Measurements from ENCODE around the gene RNF207. TPM values are rescaled to one million over a fixed set of nuclear protein-coding genes. Genes with fewer than 3 reads are reported as not detected.

Gene RNF207
- total and polyA plus RNA-seq, 10 of the 15 experiments (the other 5 are each of a cell fraction or from before 2014, with no cell fraction given), result 1.7 to 36.4 (median 13.1) TPM

DNA sequence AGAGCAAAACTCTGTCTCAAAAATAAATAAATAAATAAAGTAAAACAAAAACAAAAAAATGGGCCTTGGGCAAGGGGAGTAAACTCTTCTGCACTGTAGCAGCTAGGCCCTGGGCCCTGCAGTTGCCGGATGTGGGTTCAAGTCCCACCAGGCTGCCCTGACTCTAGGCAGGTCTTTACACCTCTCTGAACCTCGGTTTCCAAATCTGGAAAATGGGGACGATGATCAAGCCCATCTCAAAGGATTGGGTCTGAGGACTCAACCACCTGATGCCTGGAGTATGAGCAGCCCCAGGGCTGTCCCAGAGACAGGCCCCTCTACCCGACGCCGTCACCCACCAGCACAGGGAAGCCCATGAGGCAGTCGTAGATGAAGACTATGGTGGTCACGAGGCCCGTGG is 47.5 kb downstream of the RNF207 start (continued):
- no peak for TF ChIP-seq NFYA (IDR thresholded peaks at IDR 0.05; ENCODE audit: borderline replicate concordance, low read depth, low read length)

DNA sequence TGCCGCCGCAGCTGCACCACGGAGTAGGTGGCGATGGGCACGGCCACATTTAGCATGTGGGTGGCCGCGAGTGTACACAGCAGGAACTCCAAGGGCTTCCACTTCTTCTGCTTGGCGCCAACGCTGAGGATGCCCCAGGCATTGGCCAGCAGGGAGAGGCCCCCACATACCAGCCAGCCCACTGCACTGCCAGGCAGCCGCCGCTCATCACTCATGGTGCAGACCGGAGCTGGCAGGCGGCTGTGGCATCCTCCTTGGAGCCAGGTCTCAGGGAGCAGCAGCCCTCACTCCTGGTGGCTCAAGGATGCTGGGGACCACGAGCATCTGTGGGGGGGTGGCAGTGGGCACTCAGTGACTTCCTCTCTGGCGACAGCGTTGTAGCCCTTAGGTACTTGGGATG is 48.8 kb downstream of the RNF207 start:
- FAIRE-seq, result no peak
- no peak for TF ChIP-seq HSF1 (IDR thresholded peaks at IDR 0.05; ENCODE audit: low read depth, low read length)
- no peak for TF ChIP-seq ZNF217 (IDR thresholded peaks at IDR 0.05)
- TF ChIP-seq RELB (IDR thresholded peaks at IDR 0.05; ENCODE audit: low read depth), result no peak
- TF ChIP-seq ZNF24 (IDR thresholded peaks at IDR 0.05), result no peak
- TF ChIP-seq RUNX3 (IDR thresholded peaks at IDR 0.05; ENCODE audit: low read length), result no peak
- TF ChIP-seq DPF2 (IDR thresholded peaks at IDR 0.05), result no peak
- TF ChIP-seq E2F8 (IDR thresholded peaks at IDR 0.05; ENCODE audit: low read depth, partially characterized antibody), result no peak
- TF ChIP-seq MEF2B (IDR thresholded peaks at IDR 0.05; ENCODE audit: partially characterized antibody, poor library complexity, severe bottlenecking), result no peak
- no peak for TF ChIP-seq GATAD2B (conservative IDR thresholded peaks at IDR 0.05; ENCODE audit: low read depth)
- TF ChIP-seq HCFC1 (IDR thresholded peaks at IDR 0.05; ENCODE audit: low read length), result no peak
- TF ChIP-seq TCF12 (IDR thresholded peaks at IDR 0.05; ENCODE audit: low read depth, low read length), result no peak
- Histone ChIP-seq H3K9me3 (replicated peaks; ENCODE audit: control insufficient read depth, insufficient read depth, low read length) (no peaks in the 10 kb centered on the region), H3K4me2 (ENCODE audit: control insufficient read depth, insufficient read depth) (no peak overlapping the region), H3K36me3 (ENCODE audit: control insufficient read depth in 2 of 2, insufficient read depth in 2 of 2, low read length in 1 of 2) (no peaks in the 10 kb centered on the region), H3K4me1 (ENCODE audit: control insufficient read depth, insufficient read depth, low read length) (peaks cover 2% of the 10 kb centered on the region; the same call in 1 of the 2 replicates), H3K4me3 (no peak overlapping the region), H3K9ac (ENCODE audit: control insufficient read depth, insufficient read depth, low read length) (no peak overlapping the region), H3K79me2 (ENCODE audit: control insufficient read depth, insufficient read depth, low read length) (no peaks in the 10 kb centered on the region), H4K20me1 (ENCODE audit: control insufficient read depth, insufficient read depth) (no peaks in the 10 kb centered on the region), H3K27me3 (replicated peaks in 1 of 2; ENCODE audit: control insufficient read depth in 2 of 2, insufficient read depth in 2 of 2, low read length in 1 of 2) (peaks cover 0 to 4% of the 10 kb centered on the region in 2 experiments; a peak in 3 of 4 replicates), H2AFZ (ENCODE audit: control insufficient read depth, low read depth, low read length) (no peak overlapping the region), H3K27ac (ENCODE audit: control insufficient read depth, insufficient read depth) (no peak overlapping the region)
- no TSS peak for BruUV-seq (replicated peaks)
- intact Hi-C loops (cut with micrococcal nuclease; ENCODE audit: unreplicated experiment), result no loop called here
- DNase-seq (ENCODE audit: low read depth, low spot score), result no peak
- SMC1A ChIA-PET (ENCODE audit: uncharacterized antibody, unreplicated experiment), result no interaction called here
- RAD21 ChIA-PET (ENCODE audit: unreplicated experiment), result no interaction called here
- no peak for ATAC-seq
- in situ Hi-C loops (cut with MboI), result loop anchor here (5.0 kb wide), 1 partner anchor 148 kb away; no protein-coding TSS in a partner anchor
- CTCF ChIA-PET, result no interaction called here
- POLR2A ChIA-PET, result no interaction called here
- 59% methylated on average over 14 of the region's 16 CpGs for WGBS (ENCODE audit: insufficient coverage, insufficient replicate concordance, low lambda C conversion rate, missing lambda C conversion rate)

Data from GM12878 (cell line).